Stimulated activated CD4-positive, alpha-beta T cell treated with anti-CD3 and anti-CD28 coated beads, Interleukin-2, amount 100 ng/mL, for 4 hours (primary cell): ENCODE measurements around the gene PDCD6IP.

Experiments used
- DNase-seq: peaks from one replicate; pipeline ENCODE4 v3.0.0-alpha.2; 2020; ENCODE audit warnings: low read depth

Gene PDCD6IP

DNA sequence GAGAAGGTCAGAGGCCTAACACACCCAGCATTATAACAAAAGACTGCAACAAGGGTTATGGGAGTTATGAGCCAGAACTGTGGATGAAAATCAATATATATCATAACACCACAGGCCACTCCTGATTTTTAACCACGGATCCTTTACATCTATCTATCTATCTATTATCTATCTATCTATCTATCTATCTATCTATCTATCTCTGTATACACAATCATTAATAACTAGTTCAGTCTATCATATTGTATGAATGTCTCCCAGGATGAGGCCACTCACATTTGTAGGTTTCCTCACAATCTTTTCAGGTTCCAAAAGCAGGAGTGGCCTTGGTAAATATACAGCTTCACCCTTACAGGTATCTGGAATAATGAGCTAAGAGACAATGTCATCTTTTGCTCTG lies 94.2 kb downstream of the PDCD6IP start:
- DNase-seq, result no peak

- no peak for DNase-seq
Observed at GRCh38 chr3:33895658-33896057, 97.2 kb downstream of the PDCD6IP start.

- no peak for DNase-seq
Observed at GRCh38 chr3:33897306-33897705, 98.9 kb downstream of the PDCD6IP start.

- no peak for DNase-seq
Observed at GRCh38 chr3:33898901-33899300, 100.5 kb downstream of the PDCD6IP start.

- DNase-seq, result no peak
Observed at GRCh38 chr3:33900440-33900808, 102.0 kb downstream of the PDCD6IP start.

DNA sequence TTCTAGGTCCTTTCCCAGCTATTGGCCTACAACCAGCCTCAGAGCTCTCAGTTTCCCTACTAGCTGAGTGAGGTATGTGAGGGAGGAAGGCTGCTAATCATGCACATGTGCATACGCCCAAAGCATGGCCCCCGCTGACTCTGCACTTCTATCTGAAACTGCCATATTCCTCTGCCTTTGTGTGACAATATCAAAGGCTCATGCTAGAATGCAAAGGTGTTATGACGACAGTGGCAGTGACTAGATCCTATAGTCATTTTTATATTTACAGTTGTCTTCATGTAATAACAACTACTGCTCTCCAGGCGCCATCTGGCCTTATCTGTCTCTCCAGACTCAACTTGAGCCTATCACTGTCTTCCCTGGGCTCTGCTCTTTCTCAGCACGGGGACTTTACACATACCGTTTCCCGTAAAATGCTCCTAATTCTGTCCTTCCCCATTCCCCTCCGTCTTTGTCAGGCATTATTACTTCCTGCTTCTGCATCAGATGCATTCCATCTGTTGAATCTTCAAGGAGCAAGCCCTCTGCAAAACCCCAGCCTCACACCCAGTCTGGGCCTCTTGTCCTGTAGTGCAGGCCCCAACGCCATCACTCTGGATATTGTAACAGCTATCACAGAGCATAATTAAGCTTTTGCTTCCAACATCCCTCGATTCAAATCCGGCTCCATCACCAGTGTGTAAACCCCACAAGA lies 102.5 kb downstream of the PDCD6IP start:
- no peak for DNase-seq

- no peak for DNase-seq
Observed at GRCh38 chr3:33901862-33902563, 103.6 kb downstream of the PDCD6IP start.

GRCh38 chr3:33904730-33905129 lies 106.3 kb downstream of the PDCD6IP start:
- DNase-seq, result no peak

DNA sequence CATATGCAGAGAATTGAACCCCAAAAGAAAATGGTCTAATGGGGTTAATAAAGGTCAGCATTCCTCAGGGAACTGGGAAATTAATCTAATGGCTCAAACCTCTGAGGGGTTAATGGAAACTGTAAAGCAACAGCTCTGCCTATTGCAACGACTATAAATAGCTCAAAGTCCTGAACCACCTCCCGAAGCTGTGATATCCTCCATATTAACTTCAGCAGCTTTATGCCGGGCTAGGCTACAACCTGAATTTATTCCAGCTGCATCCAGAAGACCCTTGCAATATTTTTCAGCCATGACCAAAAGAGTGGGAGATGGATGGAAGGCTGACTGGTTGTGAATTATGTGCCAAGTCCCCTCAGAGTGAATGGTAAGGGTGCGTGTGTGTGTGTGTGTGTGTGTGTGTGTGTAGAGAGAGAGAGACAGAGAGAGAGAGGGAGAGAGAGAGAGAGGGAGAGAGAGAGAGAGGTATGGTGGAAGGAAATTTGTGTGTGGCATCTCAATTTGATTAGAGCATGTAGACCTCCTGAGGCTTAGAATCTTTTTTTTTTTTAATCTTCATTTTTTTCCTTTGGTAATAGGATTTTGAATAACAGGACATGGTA lies 109.9 kb downstream of the PDCD6IP start:
- DNase-seq, result no peak

DNA sequence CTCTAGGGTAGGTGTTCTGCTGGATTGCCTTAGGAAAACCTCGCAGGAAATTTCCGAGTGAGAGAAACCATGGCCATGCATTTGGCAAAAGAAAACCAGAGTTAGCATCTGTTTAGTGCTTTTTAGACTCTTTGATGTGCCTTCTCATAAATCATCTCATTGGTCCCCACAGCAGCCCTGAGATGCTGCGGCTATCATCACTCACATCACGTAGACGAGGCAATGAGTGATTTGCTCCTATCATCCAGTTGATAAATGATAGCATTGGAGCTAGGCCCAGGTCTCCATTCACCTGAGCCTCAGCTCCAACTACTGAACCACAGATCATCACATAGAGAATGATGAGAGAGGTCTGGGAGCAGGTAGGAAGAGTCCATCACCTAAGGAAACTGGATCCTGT lies 111.1 kb downstream of the PDCD6IP start:
- no peak for DNase-seq

GRCh38 chr3:33910031-33910430 lies 111.6 kb downstream of the PDCD6IP start:
- no peak for DNase-seq

DNA sequence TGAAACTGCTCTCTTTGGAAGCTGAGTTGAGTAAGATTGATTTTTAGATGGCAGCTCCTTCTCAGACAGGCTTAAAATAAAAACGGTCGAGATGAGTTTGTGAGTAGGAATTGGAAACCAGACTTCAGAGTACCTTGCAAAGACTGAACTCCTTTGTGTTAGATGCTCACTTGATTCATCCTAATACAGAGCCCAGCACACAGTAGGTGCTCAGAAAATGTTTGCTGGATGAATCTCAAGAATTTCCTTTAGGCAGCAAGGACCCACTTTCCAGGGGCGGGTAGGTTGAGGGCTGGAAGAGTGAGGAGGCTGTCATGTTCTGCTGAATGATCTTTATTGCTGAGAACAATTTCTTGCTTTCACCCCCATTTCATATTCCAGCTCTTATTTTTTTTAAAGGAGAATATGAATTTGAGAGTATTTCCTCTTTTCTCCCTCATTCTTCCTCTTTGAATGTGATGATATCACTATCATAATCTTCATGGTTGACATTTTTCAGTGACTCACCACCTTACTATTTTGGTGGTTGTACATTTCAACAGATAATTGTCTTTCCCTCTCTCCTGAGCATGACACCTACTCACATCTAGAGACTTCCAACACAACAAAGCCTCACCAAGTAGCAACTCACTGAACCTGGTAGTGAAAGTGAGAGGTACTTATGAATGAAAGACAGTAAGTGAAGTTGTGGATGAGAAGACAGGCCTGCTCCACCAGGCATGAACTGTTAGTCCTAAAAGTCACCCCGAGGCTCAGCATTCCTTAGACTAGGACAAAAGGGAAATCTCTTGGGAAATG lies 113.3 kb downstream of the PDCD6IP start:
- no peak for DNase-seq

DNA sequence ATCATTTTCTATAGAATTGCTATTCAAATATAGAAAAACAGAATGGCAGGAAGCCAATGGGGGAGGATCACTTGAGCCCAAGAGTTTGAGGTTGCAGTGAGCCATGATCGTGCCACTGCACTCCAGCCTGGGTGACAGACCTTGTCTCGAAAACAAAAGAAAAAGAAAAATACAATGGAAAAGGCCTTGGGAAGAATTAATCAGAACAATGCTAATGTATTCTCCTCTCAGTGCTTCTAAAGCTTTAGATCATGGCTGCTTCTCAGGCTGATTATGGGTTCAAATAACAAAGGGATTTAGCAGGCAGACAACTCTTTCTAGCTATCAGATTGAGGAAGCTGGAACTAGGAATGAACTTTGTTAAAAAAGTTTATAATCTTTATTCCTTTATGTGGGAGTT lies 115.8 kb downstream of the PDCD6IP start:
- no peak for DNase-seq

- no peak for DNase-seq
Observed at GRCh38 chr3:33914731-33915379, 116.4 kb downstream of the PDCD6IP start.

- DNase-seq, result no peak
Observed at GRCh38 chr3:33915796-33916546, 117.5 kb downstream of the PDCD6IP start.

DNA sequence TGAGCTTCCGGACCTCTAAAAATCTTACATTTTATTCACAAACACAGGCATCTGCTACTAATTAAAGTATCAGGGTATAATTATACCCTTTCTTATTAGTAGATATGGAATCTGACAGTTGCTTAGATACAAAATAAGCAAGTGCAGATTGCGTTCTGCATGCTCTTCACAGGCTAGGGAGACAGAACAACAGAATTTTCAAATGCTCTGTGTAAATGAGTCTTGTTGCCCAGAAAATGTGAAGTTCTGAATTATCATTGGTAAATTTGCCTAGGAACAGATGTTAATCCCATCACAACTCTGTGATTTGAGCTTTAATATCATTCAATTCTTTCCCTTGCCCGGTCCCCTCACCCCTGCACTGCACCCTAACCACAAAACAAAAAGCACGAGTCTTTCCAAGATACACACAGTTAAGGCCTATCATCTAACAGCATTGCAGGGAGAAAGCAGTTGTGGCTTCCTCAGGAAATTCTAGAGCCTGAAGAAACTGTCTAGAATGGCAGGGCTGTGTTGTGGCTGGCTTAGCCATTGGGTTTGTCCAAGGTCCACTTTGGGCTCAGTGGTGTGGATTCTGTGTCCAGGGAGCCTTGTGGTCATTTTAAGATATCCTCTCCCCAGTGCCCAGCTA lies 119.8 kb downstream of the PDCD6IP start:
- no peak for DNase-seq
